BJ (cell line): ENCODE results near the gene GGTLC1. TPM values are rescaled to one million over a fixed set of nuclear protein-coding genes. Genes with fewer than 3 reads are reported as not detected.
"Not testable (repeated sequence)": the region's sequence is repeated elsewhere in the genome, so short reads cannot be mapped to it uniquely, and the experiment has no call there.

Source experiments
- CTCF ChIA-PET: fragments of 350-600 bp; formaldehyde crosslinking; extraction: SDS; loops from one replicate; lab custom pipeline; 2021; ENCODE audit warnings: antibody characterized with exemption, inconsistent platforms; lab: Yijun Ruan, JAX
- POLR2A ChIA-PET: fragments of 300-600 bp; sonication (Branson Sonifier 250); formaldehyde crosslinking; extraction: SDS; loops from one replicate; lab custom pipeline; 2021; ENCODE audit warnings: antibody characterized with exemption; lab: Charles Lee
- DNase-seq: peaks from one replicate; pipeline ENCODE4 v3.0.0-alpha.2; 2011; ENCODE audit warnings: low read depth
- H3K27me3 ChIP-seq: 2 replicates; pipeline ENCODE4 v1.6.0; 2011; ENCODE audit warnings: low read length; ENCODE audit not compliant: control insufficient read depth, insufficient read depth
- H3K36me3 ChIP-seq: 2 replicates; pipeline ENCODE4 v1.5.1; 2011; ENCODE audit warnings: low read length; ENCODE audit not compliant: control insufficient read depth, insufficient read depth
- H3K4me3 ChIP-seq: 2 replicates; pipeline ENCODE4 v1.5.1; 2011; ENCODE audit warnings: low read depth, mild to moderate bottlenecking, control low read depth, low read length
- CTCF ChIP-seq: IDR thresholded peaks from 2 replicates; pipeline ENCODE4 v1.5.1; 2011; ENCODE audit warnings: low read depth, mild to moderate bottlenecking, control low read depth, inconsistent platforms, low read length, moderate library complexity; ENCODE audit not compliant: insufficient read depth
- polyA plus RNA-seq: library from polyadenylated mRNA; depleted of rRNA; stranded (reverse); fragments of >200 nt; gene quantifications from 2 replicates; pipeline ENCODE4 v1.2.3, GENCODE V29; 2011

Gene GGTLC1
- polyA plus RNA-seq, 1 experiment = not detected

DNA sequence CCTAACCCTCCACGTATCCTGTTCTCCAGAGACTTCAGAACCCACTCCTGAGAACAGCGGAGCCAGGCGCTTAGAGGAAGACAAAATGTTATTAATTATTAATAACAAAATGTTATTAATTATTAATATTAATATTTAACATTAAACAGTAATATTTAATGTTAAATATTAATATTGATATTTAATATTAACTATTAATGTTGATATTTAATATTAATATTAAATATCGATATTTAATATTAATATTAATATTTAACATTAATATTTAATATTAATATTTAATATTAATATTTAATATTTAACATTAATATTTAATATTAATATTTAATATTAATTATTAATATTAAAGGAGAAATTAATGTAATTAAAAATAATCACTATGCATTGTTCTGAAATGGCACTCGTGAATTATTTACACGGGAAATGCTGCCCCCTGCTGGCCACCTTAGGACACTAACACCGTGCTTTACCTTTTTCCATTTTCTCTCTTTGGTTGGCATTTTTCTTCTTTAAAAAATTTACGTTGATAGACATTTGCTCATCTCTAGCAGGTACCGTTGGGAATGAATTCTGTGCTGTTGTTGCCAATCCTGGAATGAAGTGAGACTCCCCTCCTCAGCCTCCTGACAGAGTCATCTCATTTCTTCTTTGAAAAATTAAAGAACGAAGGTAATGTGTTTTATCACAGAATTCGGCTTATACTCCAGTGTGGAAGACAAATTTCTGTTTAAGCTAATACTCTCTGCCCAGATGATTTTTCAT is 7.5 kb upstream of the GGTLC1 start:
- peak; percentile 70 for TF ChIP-seq CTCF
- Histone ChIP-seq H3K36me3 (no peaks in the 10 kb centered on the region), H3K27me3 (peaks cover 2% of the 10 kb centered on the region), H3K4me3 (no peak overlapping the region)
- ChIA-PET POLR2A (no interaction called here), CTCF (interaction anchor here (0.7 to 1.7 kb wide), 8 partner anchors 9 to 149 kb away, joined by 3 to 9 read pairs (median 4); no protein-coding TSS in a partner anchor)
- DNase-seq = no peak

GRCh38 chr20:23995291-23995690 is 6.7 kb upstream of the GGTLC1 start:
- POLR2A ChIA-PET, DNase-seq, H3K27me3 ChIP-seq, H3K36me3 ChIP-seq, H3K4me3 ChIP-seq: not testable (repeated sequence)
- CTCF ChIA-PET = interaction anchor here (0.7 kb wide), 1 partner anchor 58 kb away, joined by 3 read pairs; no protein-coding TSS in a partner anchor

DNA sequence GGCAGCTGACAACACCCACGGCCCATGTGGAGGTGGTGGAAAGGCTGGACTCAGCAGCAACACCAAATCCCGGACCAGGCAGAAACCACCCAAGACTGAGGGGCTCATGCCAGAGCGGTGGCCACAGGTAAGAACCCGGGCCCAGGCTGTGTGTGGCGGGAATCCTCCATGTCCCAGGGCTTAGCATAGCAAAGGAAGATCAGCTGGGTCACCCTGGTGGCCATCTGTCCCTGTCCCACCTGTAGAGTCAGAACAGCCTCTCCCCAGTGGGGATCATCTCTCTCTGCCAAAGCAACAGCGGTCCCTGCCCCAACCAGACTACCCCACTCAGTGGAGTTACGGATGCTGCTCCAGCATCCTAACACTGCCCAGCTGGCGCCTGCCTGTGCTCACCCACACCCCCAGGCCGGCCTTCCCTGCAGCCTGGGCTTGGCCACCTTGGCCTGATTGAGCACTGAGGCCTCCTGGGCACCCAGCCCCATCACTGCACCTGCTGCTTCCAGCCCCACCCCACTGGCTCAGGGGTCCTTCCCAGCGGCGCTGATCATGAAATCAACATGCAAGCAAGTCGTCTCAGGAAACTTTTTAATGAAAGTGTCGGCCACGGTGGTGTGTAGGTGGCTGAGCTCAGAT is 5.5 kb upstream of the GGTLC1 start:
- H3K27me3 ChIP-seq, H3K36me3 ChIP-seq, DNase-seq, POLR2A ChIA-PET, H3K4me3 ChIP-seq: not testable (repeated sequence)
- CTCF ChIA-PET = interaction anchor here (1.0 to 1.6 kb wide), 2 partner anchors 57 to 106 kb away, joined by 3 read pairs; no protein-coding TSS in a partner anchor

GRCh38 chr20:23993440-23993839 is 4.9 kb upstream of the GGTLC1 start:
- H3K4me3 ChIP-seq, H3K27me3 ChIP-seq, H3K36me3 ChIP-seq, DNase-seq, POLR2A ChIA-PET: not testable (repeated sequence)
- CTCF ChIA-PET = interaction anchor here (1.0 to 1.6 kb wide), 2 partner anchors 56 to 105 kb away, joined by 3 read pairs; no protein-coding TSS in a partner anchor

DNA sequence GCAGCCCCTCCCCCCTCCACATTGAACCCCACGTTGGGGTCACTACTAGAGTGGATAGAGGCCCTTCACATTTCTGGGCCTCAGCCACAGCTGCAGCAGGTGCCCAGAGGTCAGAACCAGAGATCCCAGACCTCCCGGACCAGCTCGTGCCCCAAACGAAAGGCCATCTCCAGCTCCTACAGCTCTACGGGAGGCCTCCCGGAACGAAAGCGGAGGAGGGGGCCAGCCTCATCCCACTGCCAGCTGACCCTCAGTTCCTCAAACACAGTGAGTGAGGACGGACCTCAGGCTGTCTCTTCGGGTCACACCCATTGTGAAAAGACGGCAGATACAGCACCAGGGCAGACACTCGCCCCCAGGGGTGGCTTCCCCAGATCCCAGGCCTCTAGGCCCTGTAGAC is 1.7 kb upstream of the GGTLC1 start:
- POLR2A ChIA-PET, H3K4me3 ChIP-seq, H3K36me3 ChIP-seq, DNase-seq, H3K27me3 ChIP-seq: not testable (repeated sequence)
- CTCF ChIA-PET = interaction anchor here (1.2 kb wide), 1 partner anchor 53 kb away, joined by 4 read pairs; no protein-coding TSS in a partner anchor

GRCh38 chr20:23988966-23989365 is 387 bp upstream of the GGTLC1 start:
- H3K27me3 ChIP-seq, H3K36me3 ChIP-seq, H3K4me3 ChIP-seq, DNase-seq, POLR2A ChIA-PET: not testable (repeated sequence)
- CTCF ChIA-PET = interaction anchor here (1.2 kb wide), 1 partner anchor 52 kb away, joined by 4 read pairs; no protein-coding TSS in a partner anchor

DNA sequence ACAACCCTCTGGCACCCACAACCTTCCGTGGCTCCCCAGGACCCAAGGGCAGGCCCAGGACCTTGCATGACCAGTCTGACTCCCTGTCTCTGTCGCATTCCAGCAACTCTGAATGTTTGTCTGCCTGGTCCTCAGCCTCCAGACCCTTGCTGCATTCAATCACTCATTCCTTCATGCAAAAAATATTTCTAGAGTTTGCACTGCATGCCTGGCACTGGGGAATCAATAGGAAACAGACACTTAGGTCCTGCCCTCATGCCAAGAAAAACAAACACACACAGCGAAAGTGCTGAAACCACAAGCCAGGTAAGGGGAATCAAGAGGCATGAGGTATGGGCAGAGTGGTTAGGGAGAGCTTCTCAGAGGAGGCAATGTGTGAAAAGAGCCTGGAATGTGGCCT is 1.9 kb downstream of the GGTLC1 start:
- H3K4me3 ChIP-seq, H3K27me3 ChIP-seq, CTCF ChIA-PET, DNase-seq, POLR2A ChIA-PET, H3K36me3 ChIP-seq: not testable (repeated sequence)

DNA sequence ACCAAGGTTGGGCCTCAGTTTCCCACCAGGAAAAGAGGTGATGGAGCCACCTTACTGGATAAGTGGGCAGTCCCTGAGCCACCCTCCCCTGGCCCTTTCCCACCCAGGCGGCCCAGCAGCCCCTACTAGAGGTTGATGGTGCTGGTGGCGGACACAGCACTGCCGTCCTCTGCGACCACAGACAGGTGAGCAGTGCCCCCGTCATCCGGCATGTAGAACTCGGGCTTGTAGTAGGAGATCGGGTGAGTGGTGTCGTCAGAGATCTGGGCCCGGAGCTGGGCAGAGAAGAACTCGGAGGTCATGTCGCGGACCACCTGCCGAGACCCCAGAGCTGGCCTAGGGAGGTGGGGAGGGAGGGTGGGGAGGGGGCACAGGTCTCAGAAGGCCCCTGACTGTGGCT is 2.3 kb downstream of the GGTLC1 start:
- DNase-seq, H3K4me3 ChIP-seq, H3K27me3 ChIP-seq, POLR2A ChIA-PET, CTCF ChIA-PET, H3K36me3 ChIP-seq: not testable (repeated sequence)

GRCh38 chr20:23985790-23986225 is 2.8 kb downstream of the GGTLC1 start:
- POLR2A ChIA-PET, CTCF ChIA-PET, H3K27me3 ChIP-seq, DNase-seq, H3K36me3 ChIP-seq, H3K4me3 ChIP-seq: not testable (repeated sequence)

DNA sequence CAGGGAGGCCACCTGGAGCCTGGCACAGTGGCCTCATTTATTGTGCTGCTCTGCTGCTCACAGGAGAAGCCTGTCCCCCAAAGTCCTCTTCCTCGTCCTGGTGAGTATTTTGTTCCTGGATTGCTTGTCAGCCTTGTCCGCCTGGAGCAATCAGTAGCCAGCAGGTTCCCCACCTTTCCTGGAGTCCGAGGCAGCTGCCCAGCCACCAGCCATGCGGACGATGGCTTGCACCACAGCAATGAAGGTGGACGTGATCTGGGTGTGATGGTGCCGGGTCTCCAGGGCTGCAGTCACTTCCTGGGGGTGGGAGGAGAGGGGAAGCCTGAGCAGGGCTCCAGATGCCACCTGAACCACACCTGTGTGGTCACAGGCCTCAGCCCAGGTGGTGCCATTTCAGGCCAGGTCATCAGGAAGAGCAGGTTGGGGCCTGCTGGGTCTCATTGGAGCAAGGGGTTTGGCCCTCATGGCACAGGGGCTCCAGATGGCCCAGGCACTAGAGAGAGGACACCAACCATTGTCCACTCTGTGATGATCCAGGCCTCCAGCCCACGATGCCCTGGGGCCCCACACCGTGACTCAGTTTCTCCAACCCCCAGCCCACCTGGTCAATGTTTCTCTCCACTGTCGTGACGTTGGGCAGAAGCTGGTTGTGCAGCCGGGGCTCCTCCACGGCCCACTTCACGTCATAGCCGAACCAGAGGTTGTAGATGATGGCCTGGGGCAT is 3.4 kb downstream of the GGTLC1 start:
- H3K4me3 ChIP-seq, H3K27me3 ChIP-seq, DNase-seq, POLR2A ChIA-PET, H3K36me3 ChIP-seq: not testable (repeated sequence)
- CTCF ChIA-PET = interaction anchor here (1.2 kb wide), 1 partner anchor 96 kb away, joined by 5 read pairs; no protein-coding TSS in a partner anchor
